Testis (tissue), 2 donors: ENCODE data around the gene TTC7B.

Experiments used
- POLR2A ChIP-seq: fragments of 450-650 bp; IDR thresholded peaks from one replicate; pipeline ENCODE4 v1.6.1; 2017; ENCODE audit warnings: antibody characterized with exemption, mild to moderate bottlenecking, moderate library complexity
- TF ChIP-seq, protein P1 (sequence below), 3 experiments: fragments of 450-650 bp in 2 of 3; fragments of 200-600 bp in 1 of 3; sonication (generic) in 1 of 3; IDR thresholded peaks; one replicate each; pipeline ENCODE4 v1.5.1; 2016 to 2019; ENCODE audit warnings: antibody characterized with exemption in 3 of 3, mild to moderate bottlenecking in 2 of 3, moderate library complexity in 1 of 3

DNA sequence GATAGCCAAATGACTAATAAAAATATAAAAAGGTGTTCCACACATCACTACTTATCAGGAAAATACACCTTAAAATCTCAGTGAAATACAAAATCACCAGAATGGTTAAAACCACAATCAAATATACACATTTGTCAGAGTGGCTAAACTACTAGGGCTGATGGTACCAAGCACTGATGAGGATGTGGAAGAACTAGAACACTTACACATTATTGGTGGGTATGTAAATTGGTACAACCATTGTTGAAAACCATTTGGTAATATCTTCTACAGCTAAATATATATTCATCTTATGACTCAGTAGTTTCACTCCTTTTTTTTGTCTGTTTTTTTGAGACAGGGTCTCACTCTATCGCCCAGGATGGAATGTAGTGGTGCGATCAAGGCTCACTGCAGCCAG is 48.5 kb upstream of the TTC7B start:
- TF ChIP-seq, protein P1, sequence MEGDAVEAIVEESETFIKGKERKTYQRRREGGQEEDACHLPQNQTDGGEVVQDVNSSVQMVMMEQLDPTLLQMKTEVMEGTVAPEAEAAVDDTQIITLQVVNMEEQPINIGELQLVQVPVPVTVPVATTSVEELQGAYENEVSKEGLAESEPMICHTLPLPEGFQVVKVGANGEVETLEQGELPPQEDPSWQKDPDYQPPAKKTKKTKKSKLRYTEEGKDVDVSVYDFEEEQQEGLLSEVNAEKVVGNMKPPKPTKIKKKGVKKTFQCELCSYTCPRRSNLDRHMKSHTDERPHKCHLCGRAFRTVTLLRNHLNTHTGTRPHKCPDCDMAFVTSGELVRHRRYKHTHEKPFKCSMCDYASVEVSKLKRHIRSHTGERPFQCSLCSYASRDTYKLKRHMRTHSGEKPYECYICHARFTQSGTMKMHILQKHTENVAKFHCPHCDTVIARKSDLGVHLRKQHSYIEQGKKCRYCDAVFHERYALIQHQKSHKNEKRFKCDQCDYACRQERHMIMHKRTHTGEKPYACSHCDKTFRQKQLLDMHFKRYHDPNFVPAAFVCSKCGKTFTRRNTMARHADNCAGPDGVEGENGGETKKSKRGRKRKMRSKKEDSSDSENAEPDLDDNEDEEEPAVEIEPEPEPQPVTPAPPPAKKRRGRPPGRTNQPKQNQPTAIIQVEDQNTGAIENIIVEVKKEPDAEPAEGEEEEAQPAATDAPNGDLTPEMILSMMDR (IDR thresholded peaks at IDR 0.05), result no peak
- TF ChIP-seq POLR2A, result no peak
